ENCODE measurements around the gene MYADM.

Gene MYADM

DNA sequence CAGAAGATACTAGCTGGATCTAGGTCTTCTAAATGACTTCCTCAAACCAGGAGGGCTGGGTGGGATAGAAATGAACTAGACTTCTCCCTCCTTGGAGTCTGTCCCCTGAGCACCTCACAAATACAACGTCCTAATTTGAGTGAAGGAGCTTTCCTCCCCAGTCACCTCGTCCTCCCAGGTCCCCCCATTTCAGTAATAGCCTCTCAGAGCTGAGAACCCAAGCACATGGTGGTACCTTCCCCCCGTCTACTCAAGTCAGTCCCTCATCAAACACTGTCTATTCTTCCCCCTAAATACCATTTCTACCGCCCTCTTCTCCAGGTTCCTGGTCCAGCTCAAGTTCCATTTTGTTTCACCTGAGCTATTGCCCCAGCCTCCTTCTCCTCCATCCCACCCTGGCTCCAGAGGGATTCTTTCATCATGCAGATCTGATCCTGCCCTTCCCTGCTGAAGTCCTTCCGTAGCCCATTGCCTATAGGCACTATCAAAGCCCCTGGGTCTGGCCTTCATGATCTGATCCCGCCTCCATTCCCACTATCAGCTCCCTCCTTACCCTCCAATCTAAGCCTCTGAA lies 9.1 kb downstream of the MYADM start:
- H3K9me3 ChIP-seq (ENCODE audit: insufficient read depth, low read depth, low read length) = peaks cover 4% of the 10 kb centered on the region
- H2BK120ac ChIP-seq (ENCODE audit: insufficient read depth, low read length, poor library complexity) = no peak overlapping the region
- H4K91ac ChIP-seq (ENCODE audit: low read depth, low read length) = no peak overlapping the region
- no peak overlapping the region for H3K14ac ChIP-seq (ENCODE audit: low read length)
- H3K23ac ChIP-seq (ENCODE audit: low read length) = no peak overlapping the region
- H4K12ac ChIP-seq (ENCODE audit: low read depth, low read length) = no peak overlapping the region
- H3K4ac ChIP-seq (ENCODE audit: low read depth, low read length) = no peak overlapping the region
- H3K4me3 ChIP-seq (ENCODE audit: low read depth, low read length) = no peak overlapping the region
- peaks cover 6 to 10% of the 10 kb centered on the region in 2 experiments for H3K4me1 ChIP-seq (ENCODE audit: control insufficient read depth in 1 of 2, insufficient read depth in 2 of 2, low read length in 2 of 2)
- no peak overlapping the region for H3K9ac ChIP-seq (ENCODE audit: low read length)
- WGBS (ENCODE audit: extremely low coverage, insufficient coverage, insufficient read length) = no CpG with 5 or more reads among the region's 6 CpGs
- H4K8ac ChIP-seq (ENCODE audit: low read depth, low read length) = no peak overlapping the region
- H3K18ac ChIP-seq (ENCODE audit: low read length) = no peak overlapping the region
- no peak overlapping the region for H2AK5ac ChIP-seq (ENCODE audit: low read length)
- peaks cover under 1% of the 10 kb centered on the region for H3K27me3 ChIP-seq (ENCODE audit: insufficient read depth, low read length)
- H3K27ac ChIP-seq (ENCODE audit: low read depth, low read length) = no peak overlapping the region
- no peak for DNase-seq
- no peak overlapping the region for H3K4me2 ChIP-seq (ENCODE audit: low read length)
- H3K79me2 ChIP-seq (ENCODE audit: control insufficient read depth, insufficient read depth, low read length, poor library complexity) = no peaks in the 10 kb centered on the region
- no peak overlapping the region for H2BK5ac ChIP-seq (ENCODE audit: low read depth, low read length, poor library complexity)
- no peak overlapping the region for H2BK12ac ChIP-seq (ENCODE audit: low read length)
- H3K79me1 ChIP-seq (ENCODE audit: low read length) = peaks cover 4% of the 10 kb centered on the region
- peaks cover 36 to 37% of the 10 kb centered on the region in 2 experiments for H3K36me3 ChIP-seq (ENCODE audit: control insufficient read depth in 1 of 2, insufficient read depth in 2 of 2, low read length in 2 of 2)
- no peak overlapping the region for H2AFZ ChIP-seq (ENCODE audit: insufficient read depth, low read length, poor library complexity)

GRCh38 chr19:53877361-53877766 lies 9.7 kb downstream of the MYADM start:
- Histone ChIP-seq H3K36me3 (ENCODE audit: control insufficient read depth in 1 of 2, insufficient read depth in 2 of 2, low read length in 2 of 2) (peaks cover 33 to 34% of the 10 kb centered on the region in 2 experiments), H2BK5ac (ENCODE audit: low read depth, low read length, poor library complexity) (no peak overlapping the region), H3K14ac (ENCODE audit: low read length) (no peak overlapping the region), H3K27me3 (ENCODE audit: insufficient read depth, low read length) (peaks cover 7% of the 10 kb centered on the region), H2BK12ac (ENCODE audit: low read length) (no peak overlapping the region), H3K79me1 (ENCODE audit: low read length) (peaks cover 4% of the 10 kb centered on the region), H4K8ac (ENCODE audit: low read depth, low read length) (no peak overlapping the region), H3K4me2 (ENCODE audit: low read length) (no peak overlapping the region), H2BK120ac (ENCODE audit: insufficient read depth, low read length, poor library complexity) (no peak overlapping the region), H3K4ac (ENCODE audit: low read depth, low read length) (no peak overlapping the region), H3K18ac (ENCODE audit: low read length) (no peak overlapping the region), H3K9me3 (ENCODE audit: insufficient read depth, low read depth, low read length) (peaks cover 4% of the 10 kb centered on the region), H3K4me1 (ENCODE audit: control insufficient read depth in 1 of 2, insufficient read depth in 2 of 2, low read length in 2 of 2) (peaks cover 9 to 16% of the 10 kb centered on the region in 2 experiments), H2AFZ (ENCODE audit: insufficient read depth, low read length, poor library complexity) (no peak overlapping the region), H3K4me3 (ENCODE audit: low read depth, low read length) (no peak overlapping the region), H3K27ac (ENCODE audit: low read depth, low read length) (no peak overlapping the region), H2AK5ac (ENCODE audit: low read length) (no peak overlapping the region), H4K91ac (ENCODE audit: low read depth, low read length) (no peak overlapping the region), H4K12ac (ENCODE audit: low read depth, low read length) (no peak overlapping the region), H3K9ac (ENCODE audit: low read length) (no peak overlapping the region), H3K23ac (ENCODE audit: low read length) (no peak overlapping the region), H3K79me2 (ENCODE audit: control insufficient read depth, insufficient read depth, low read length, poor library complexity) (no peaks in the 10 kb centered on the region)
- WGBS (ENCODE audit: extremely low coverage, insufficient coverage, insufficient read length) = no CpG with 5 or more reads among the region's 10 CpGs
- peak; percentile 79 to 83 for DNase-seq

DNA sequence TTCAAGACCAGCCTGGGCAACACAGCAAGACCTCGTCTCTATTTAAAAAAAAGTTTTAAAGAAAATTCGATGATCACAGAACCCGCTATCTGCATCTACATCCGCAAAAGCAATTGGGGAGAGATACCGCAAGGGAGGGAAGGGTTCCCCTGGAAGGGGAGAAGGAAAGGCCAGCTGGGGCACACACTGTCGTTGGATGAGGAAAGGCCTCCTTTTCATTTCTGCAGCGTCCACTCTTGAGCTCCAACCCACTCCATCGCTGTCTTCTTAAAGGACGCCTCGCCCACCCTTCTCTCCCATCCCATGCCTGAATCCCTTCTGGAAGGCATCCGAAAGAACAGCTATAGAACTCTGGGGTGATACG lies 11.1 kb downstream of the MYADM start:
- Histone ChIP-seq H4K91ac (ENCODE audit: low read depth, low read length) (peak overlapping the region; percentile 90), H3K27me3 (ENCODE audit: insufficient read depth, low read length) (peaks cover 17% of the 10 kb centered on the region), H3K4ac (ENCODE audit: low read depth, low read length) (peak overlapping the region; percentile 39), H2AFZ (ENCODE audit: insufficient read depth, low read length, poor library complexity) (peak overlapping the region; percentile 91), H3K27ac (ENCODE audit: low read depth, low read length) (no peak overlapping the region), H2BK12ac (ENCODE audit: low read length) (no peak overlapping the region), H2BK120ac (ENCODE audit: insufficient read depth, low read length, poor library complexity) (peak overlapping the region; percentile 56), H3K4me2 (ENCODE audit: low read length) (peak overlapping the region; percentile 74), H3K9ac (ENCODE audit: low read length) (peak overlapping the region; percentile 72), H4K12ac (ENCODE audit: low read depth, low read length) (peak overlapping the region; percentile 63), H2AK5ac (ENCODE audit: low read length) (peak overlapping the region; percentile 18), H3K9me3 (ENCODE audit: insufficient read depth, low read depth, low read length) (peaks cover 4% of the 10 kb centered on the region), H3K36me3 (ENCODE audit: control insufficient read depth in 1 of 2, insufficient read depth in 2 of 2, low read length in 2 of 2) (peaks cover 21 to 22% of the 10 kb centered on the region in 2 experiments), H4K8ac (ENCODE audit: low read depth, low read length) (peak overlapping the region; percentile 96), H2BK5ac (ENCODE audit: low read depth, low read length, poor library complexity) (peak overlapping the region; percentile 58), H3K14ac (ENCODE audit: low read length) (peak overlapping the region; percentile 86), H3K4me1 (ENCODE audit: control insufficient read depth in 1 of 2, insufficient read depth in 2 of 2, low read length in 2 of 2) (peaks cover 9 to 16% of the 10 kb centered on the region in 2 experiments), H3K79me2 (ENCODE audit: control insufficient read depth, insufficient read depth, low read length, poor library complexity) (no peaks in the 10 kb centered on the region), H3K23ac (ENCODE audit: low read length) (no peak overlapping the region), H3K79me1 (ENCODE audit: low read length) (peaks cover 4% of the 10 kb centered on the region), H3K18ac (ENCODE audit: low read length) (peak overlapping the region; percentile 77), H3K4me3 (ENCODE audit: low read depth, low read length) (peak overlapping the region; percentile 71)
- no CpG with 5 or more reads among the region's 12 CpGs for WGBS (ENCODE audit: extremely low coverage, insufficient coverage, insufficient read length)
- DNase-seq = peak in 1 of 2 donors; percentile 65

- WGBS (ENCODE audit: extremely low coverage, insufficient coverage, insufficient read length) = no CpG with 5 or more reads among the region's 51 CpGs
- Histone ChIP-seq H3K9me3 (ENCODE audit: insufficient read depth, low read depth, low read length) (no peaks in the 10 kb centered on the region), H3K23ac (ENCODE audit: low read length) (no peak overlapping the region), H3K4me1 (ENCODE audit: control insufficient read depth in 1 of 2, insufficient read depth in 2 of 2, low read length in 2 of 2) (peaks cover 9 to 14% of the 10 kb centered on the region in 2 experiments), H3K4ac (ENCODE audit: low read depth, low read length) (peak overlapping the region; percentile 39), H2AFZ (ENCODE audit: insufficient read depth, low read length, poor library complexity) (peak overlapping the region; percentile 91), H3K79me1 (ENCODE audit: low read length) (peaks cover 4% of the 10 kb centered on the region), H3K18ac (ENCODE audit: low read length) (peak overlapping the region; percentile 77), H3K9ac (ENCODE audit: low read length) (peak overlapping the region; percentile 72), H2AK5ac (ENCODE audit: low read length) (peak overlapping the region; percentile 18), H3K4me2 (ENCODE audit: low read length) (peak overlapping the region; percentile 80), H3K27me3 (ENCODE audit: insufficient read depth, low read length) (peaks cover 17% of the 10 kb centered on the region), H3K4me3 (ENCODE audit: low read depth, low read length) (peak overlapping the region; percentile 71), H2BK120ac (ENCODE audit: insufficient read depth, low read length, poor library complexity) (peak overlapping the region; percentile 56), H4K91ac (ENCODE audit: low read depth, low read length) (peak overlapping the region; percentile 90), H3K27ac (ENCODE audit: low read depth, low read length) (no peak overlapping the region), H4K8ac (ENCODE audit: low read depth, low read length) (peak overlapping the region; percentile 96), H4K12ac (ENCODE audit: low read depth, low read length) (peak overlapping the region; percentile 63), H2BK5ac (ENCODE audit: low read depth, low read length, poor library complexity) (peak overlapping the region; percentile 58), H3K79me2 (ENCODE audit: control insufficient read depth, insufficient read depth, low read length, poor library complexity) (no peaks in the 10 kb centered on the region), H3K14ac (ENCODE audit: low read length) (peak overlapping the region; percentile 86), H2BK12ac (ENCODE audit: low read length) (no peak overlapping the region), H3K36me3 (ENCODE audit: control insufficient read depth in 1 of 2, insufficient read depth in 2 of 2, low read length in 2 of 2) (peaks cover 15% of the 10 kb centered on the region in 2 experiments)
- peak; percentile 65 to 83 for DNase-seq
Measured at GRCh38 chr19:53879140-53880081, 11.7 kb downstream of the MYADM start.

Data from trophoblast cell (in vitro differentiated cells and primary cell).